Stomach (tissue), 9 donors: Measurements from ENCODE around the gene DLG2. TPM values are rescaled to one million over a fixed set of nuclear protein-coding genes. Genes with fewer than 3 reads are reported as not detected.

Experiments used
- DNase-seq, 2 donors: peaks; one replicate each; pipeline versions ENCODE4 v3.0.0 to v3.0.0-alpha.2; 2013 to 2019
- H3K27ac ChIP-seq, 5 donors: fragments of 200-600 bp in 4 of 5; sonication (generic) in 4 of 5; one replicate each; pipeline ENCODE4 v1.5.1; 2013 to 2019; ENCODE audit warnings: mild to moderate bottlenecking in 1 of 5, moderate library complexity in 1 of 5
- H3K27me3 ChIP-seq, 3 donors: fragments of 200-600 bp; sonication (generic); one replicate each; pipeline ENCODE4 v1.5.1; 2017 to 2019; ENCODE audit warnings: mixed run types in 1 of 3
- H3K36me3 ChIP-seq, 4 donors: fragments of 200-600 bp; sonication (generic); 1 replicate in 3 of 4; 2 replicates in 1 of 4; pipeline ENCODE4 v1.5.1; 2016 to 2019
- H3K4me1 ChIP-seq, 4 donors: fragments of 200-600 bp; sonication (generic); one replicate each; pipeline ENCODE4 v1.5.1; 2016 to 2019
- H3K4me3 ChIP-seq, 4 donors: fragments of 200-600 bp; sonication (generic) in 3 of 4; one replicate each; pipeline ENCODE4 v1.5.1; 2016 to 2019; ENCODE audit warnings: mild to moderate bottlenecking in 1 of 4
- H3K9me3 ChIP-seq, 4 donors: fragments of 200-600 bp; sonication (generic); one replicate each; pipeline ENCODE4 v1.5.1; 2016 to 2019
- CTCF ChIP-seq, 7 experiments: fragments of 450-650 bp in 4 of 7; fragments of 200-600 bp in 3 of 7; sonication (generic) in 3 of 7; IDR thresholded peaks; one replicate each; pipeline ENCODE4 v1.5.1; 2016 to 2019; ENCODE audit warnings: antibody characterized with exemption in 7 of 7, control low read depth in 2 of 7, mild to moderate bottlenecking in 1 of 7
- EP300 ChIP-seq: sonication (generic); formaldehyde crosslinking; IDR thresholded peaks from one replicate; pipeline ENCODE4 v1.6.1; 2017; ENCODE audit warnings: antibody characterized with exemption
- POLR2A ChIP-seq, 4 donors: fragments of 450-650 bp; IDR thresholded peaks; one replicate each; pipeline ENCODE4 v1.6.1; 2016; ENCODE audit warnings: antibody characterized with exemption in 4 of 4, control low read depth in 2 of 4, mild to moderate bottlenecking in 1 of 4, moderate library complexity in 1 of 4
- POLR2AphosphoS5 ChIP-seq, 3 donors: sonication (generic); formaldehyde crosslinking; IDR thresholded peaks; one replicate each; pipeline ENCODE4 v1.6.1; 2016; ENCODE audit warnings: antibody characterized with exemption in 3 of 3
- WGBS, 5 donors: extraction: QIAGEN DNeasy Blood & Tissue Kit in 3 of 5; methylation state at CpG; one replicate each; pipeline versions ENCODE4 v1.1.5 to v1.1.7; 2013 to 2018; 5-methylcytosine and 5-hydroxymethylcytosine counted together
- intact Hi-C: fragments of 100-400 bp; cut with DNase I; formaldehyde crosslinking; loops from one replicate; pipeline ENCODE4 v1.15.1; 2023; ENCODE audit warnings: low total_unique reads
- polyA plus RNA-seq, 3 donors: library from polyadenylated mRNA; stranded (reverse); fragments of 200-250 nt; gene quantifications; one replicate each; pipeline ENCODE4 v1.2.3, GENCODE V29; 2013
- total RNA-seq, 5 donors: library from RNA; depleted of rRNA; stranded (reverse); fragments of >200 nt; gene quantifications; one replicate each; pipeline versions ENCODE4 v1.1.0 to v1.2.3, GENCODE V29; 2014 to 2016
- donor health status: healthy with polysubstance abuse.
- donor health status: Bipolar disorder and iron deficiency.
- donor health status: healthy.

The DLG2 gene
- total and polyA plus RNA-seq, 8 donors, result 1.3 to 19.1 (median 3.5) TPM

DNA sequence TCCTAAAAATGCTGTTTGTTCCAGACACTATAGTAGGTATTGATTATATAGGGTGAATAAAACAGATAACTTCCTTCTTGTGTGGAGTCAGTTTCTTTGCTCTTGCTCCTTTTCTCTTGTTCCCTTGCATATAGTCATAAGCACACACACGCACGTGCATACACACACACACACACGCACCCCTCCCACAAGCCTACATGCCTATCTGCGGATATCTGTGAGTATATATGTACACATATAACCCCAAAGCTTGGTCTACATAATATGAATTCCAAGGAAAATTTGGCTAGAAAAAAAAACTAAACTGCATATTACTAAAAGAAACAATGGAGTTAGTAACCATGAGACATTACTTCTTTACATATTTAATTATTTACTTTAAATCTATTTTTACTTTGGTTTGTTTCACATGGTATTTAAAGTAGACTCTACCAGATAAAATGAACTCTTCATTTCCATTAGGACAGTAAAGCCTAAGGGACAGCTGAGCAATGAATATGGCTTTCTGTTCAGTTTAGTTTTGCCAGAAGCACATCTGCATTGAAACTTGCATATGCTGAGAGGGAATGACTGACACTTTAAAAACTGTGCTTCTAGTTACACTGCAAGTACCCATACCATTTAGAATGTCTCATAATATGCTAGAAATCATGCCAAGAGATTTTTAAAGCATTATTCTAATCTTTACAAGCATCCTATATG, 676.4 kb downstream of the DLG2 start:
- TF ChIP-seq POLR2A (IDR thresholded peaks at IDR 0.05) (no peak), CTCF (IDR thresholded peaks at IDR 0.05) (no peak), EP300 (no peak), POLR2AphosphoS5 (IDR thresholded peaks at IDR 0.05) (no peak)
- Histone ChIP-seq H3K36me3 (no peaks in the 10 kb centered on the region), H3K9me3 (peaks cover 0 to 14% (median 3%) of the 10 kb centered on the region in 4 donors), H3K27me3 (no peaks in the 10 kb centered on the region), H3K4me3 (no peak overlapping the region), H3K27ac (no peak overlapping the region), H3K4me1 (no peaks in the 10 kb centered on the region)
- no peak for DNase-seq
- WGBS, 5 donors, result 80 to 86% (median 83%) methylated on average over 4 of the region's 4 CpGs
- intact Hi-C loops, result no loop called here

GRCh38 chr11:84947970-84948580, 679.1 kb downstream of the DLG2 start:
- peaks cover 0 to 36% (median 11%) of the 10 kb centered on the region in 4 donors for H3K9me3 ChIP-seq
- DNase-seq, result no peak
- H3K27me3 ChIP-seq, result no peaks in the 10 kb centered on the region
- intact Hi-C loops, result no loop called here
- H3K27ac ChIP-seq, result no peak overlapping the region
- no peaks in the 10 kb centered on the region for H3K36me3 ChIP-seq
- no peaks in the 10 kb centered on the region for H3K4me1 ChIP-seq
- no peak overlapping the region for H3K4me3 ChIP-seq
- TF ChIP-seq POLR2A (IDR thresholded peaks at IDR 0.05), result no peak
- no peak for TF ChIP-seq EP300
- TF ChIP-seq CTCF (IDR thresholded peaks at IDR 0.05), result no peak
- no peak for TF ChIP-seq POLR2AphosphoS5 (IDR thresholded peaks at IDR 0.05)
- 32 to 57% (median 41%) methylated on average over 3 of the region's 3 CpGs for WGBS, 5 donors

DNA sequence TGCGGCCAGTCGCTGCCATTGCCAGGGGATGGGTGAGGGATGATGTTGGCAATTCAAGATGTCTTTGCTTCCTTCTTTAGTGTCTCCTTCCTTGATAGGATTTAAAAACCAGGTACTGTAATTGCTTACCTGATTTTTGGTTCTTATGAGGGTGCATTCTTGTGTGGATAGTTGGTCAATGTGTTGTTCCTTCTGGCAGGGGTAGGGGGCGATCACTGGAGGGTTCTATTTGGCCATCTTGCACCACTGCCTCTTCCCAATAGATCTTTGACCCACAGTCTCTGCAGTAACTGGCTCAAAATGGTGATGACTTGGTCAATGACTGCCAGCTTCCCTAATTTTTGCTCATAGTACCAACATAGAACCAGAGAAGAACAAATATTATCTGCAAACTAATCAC, 680.1 kb downstream of the DLG2 start:
- Histone ChIP-seq H3K27me3 (no peaks in the 10 kb centered on the region), H3K9me3 (peaks cover 0 to 36% (median 11%) of the 10 kb centered on the region in 4 donors), H3K36me3 (no peaks in the 10 kb centered on the region), H3K4me3 (no peak overlapping the region), H3K27ac (no peak overlapping the region), H3K4me1 (no peaks in the 10 kb centered on the region)
- no peak for TF ChIP-seq POLR2A (IDR thresholded peaks at IDR 0.05)
- no peak for TF ChIP-seq EP300
- TF ChIP-seq POLR2AphosphoS5 (IDR thresholded peaks at IDR 0.05), result no peak
- 79 to 87% (median 83%) methylated on average over 3 of the region's 3 CpGs for WGBS, 5 donors
- intact Hi-C loops, result no loop called here
- no peak for DNase-seq

- no peak overlapping the region for H3K27ac ChIP-seq
- H3K9me3 ChIP-seq, result peaks cover 0 to 9% (median 4%) of the 10 kb centered on the region in 4 donors
- no peak for DNase-seq
- no peaks in the 10 kb centered on the region for H3K4me1 ChIP-seq
- 40 to 89% (median 70%) methylated on average over 1 of the region's 1 CpG for WGBS, 5 donors
- H3K36me3 ChIP-seq, result no peaks in the 10 kb centered on the region
- TF ChIP-seq POLR2AphosphoS5 (IDR thresholded peaks at IDR 0.05) (no peak), CTCF (IDR thresholded peaks at IDR 0.05) (no peak), EP300 (no peak), POLR2A (IDR thresholded peaks at IDR 0.05) (no peak)
- no peak overlapping the region for H3K4me3 ChIP-seq
- H3K27me3 ChIP-seq, result no peaks in the 10 kb centered on the region
- intact Hi-C loops, result no loop called here
These were observed 696.3 kb downstream of the DLG2 start for GRCh38 chr11:84930863-84931262.

GRCh38 chr11:84929738-84930137, 697.4 kb downstream of the DLG2 start:
- no peak overlapping the region for H3K4me3 ChIP-seq
- H3K27me3 ChIP-seq, result no peaks in the 10 kb centered on the region
- no peak overlapping the region for H3K27ac ChIP-seq
- peaks cover 0 to 9% (median 4%) of the 10 kb centered on the region in 4 donors for H3K9me3 ChIP-seq
- H3K36me3 ChIP-seq, result no peaks in the 10 kb centered on the region
- intact Hi-C loops, result no loop called here
- WGBS, 5 donors, result 69 to 85% (median 76%) methylated on average over 2 of the region's 2 CpGs
- DNase-seq, result no peak
- TF ChIP-seq EP300, result no peak
- no peak for TF ChIP-seq POLR2AphosphoS5 (IDR thresholded peaks at IDR 0.05)
- no peak for TF ChIP-seq CTCF (IDR thresholded peaks at IDR 0.05)
- no peak for TF ChIP-seq POLR2A (IDR thresholded peaks at IDR 0.05)
- no peaks in the 10 kb centered on the region for H3K4me1 ChIP-seq
